Suprapubic skin (tissue), 4 donors: ENCODE results near the gene ATP6V1F.

Experiments used
- POLR2A ChIP-seq, 2 donors: fragments of 450-650 bp; IDR thresholded peaks; one replicate each; pipeline ENCODE4 v1.6.1; 2017; ENCODE audit warnings: antibody characterized with exemption in 2 of 2, mild to moderate bottlenecking in 2 of 2, moderate library complexity in 2 of 2
- POLR2AphosphoS5 ChIP-seq, 3 donors: sonication (generic); formaldehyde crosslinking; IDR thresholded peaks; one replicate each; pipeline ENCODE4 v1.6.1; 2017; ENCODE audit warnings: antibody characterized with exemption in 3 of 3
- TF ChIP-seq, protein P1 (sequence below), 2 donors: fragments of 200-600 bp in 1 of 2; fragments of 450-650 bp in 1 of 2; sonication (generic) in 1 of 2; IDR thresholded peaks; one replicate each; pipeline ENCODE4 v1.5.1; 2016 to 2019; ENCODE audit warnings: antibody characterized with exemption in 2 of 2, mild to moderate bottlenecking in 1 of 2, moderate library complexity in 1 of 2

DNA sequence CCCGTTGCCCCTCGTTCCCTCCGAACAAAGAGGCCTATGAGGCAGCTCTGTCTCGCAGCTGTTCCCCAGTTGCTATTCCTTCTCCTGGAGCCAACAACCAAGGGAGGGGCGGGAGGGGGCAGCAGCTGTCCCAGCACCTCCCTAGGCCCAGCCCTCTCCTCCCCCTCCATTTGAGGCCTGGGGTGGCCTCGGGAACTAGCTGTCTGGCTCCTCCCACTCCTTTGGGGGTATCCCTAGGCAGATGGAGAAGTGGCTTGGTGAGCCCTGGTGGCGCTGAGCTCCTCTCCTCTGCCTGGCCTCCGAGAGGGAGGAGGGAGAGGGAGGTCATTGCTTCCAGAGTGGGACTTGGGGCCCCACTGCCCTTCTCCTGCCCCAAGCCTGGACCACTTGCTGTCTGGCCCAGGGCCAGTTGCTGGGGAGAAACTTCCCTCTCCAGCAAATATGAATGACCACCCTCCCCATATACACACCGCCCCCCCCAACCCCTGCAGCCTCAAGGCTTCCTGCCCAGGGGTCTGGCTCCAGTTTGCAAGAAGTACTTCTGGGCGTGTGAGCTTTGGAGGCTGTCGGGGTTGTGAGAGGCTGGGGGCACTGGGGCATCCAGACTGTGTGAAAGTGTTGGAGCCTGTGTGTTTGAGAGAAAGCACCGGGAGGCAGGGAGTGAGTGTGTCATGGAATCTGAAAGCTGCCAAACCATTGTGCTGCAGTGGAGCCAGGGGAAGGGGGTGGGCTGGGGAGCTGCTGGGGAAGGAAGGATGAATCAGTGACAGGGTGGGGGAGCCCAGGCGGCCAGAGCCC lies 29.3 kb upstream of the ATP6V1F start:
- TF ChIP-seq, protein P1, sequence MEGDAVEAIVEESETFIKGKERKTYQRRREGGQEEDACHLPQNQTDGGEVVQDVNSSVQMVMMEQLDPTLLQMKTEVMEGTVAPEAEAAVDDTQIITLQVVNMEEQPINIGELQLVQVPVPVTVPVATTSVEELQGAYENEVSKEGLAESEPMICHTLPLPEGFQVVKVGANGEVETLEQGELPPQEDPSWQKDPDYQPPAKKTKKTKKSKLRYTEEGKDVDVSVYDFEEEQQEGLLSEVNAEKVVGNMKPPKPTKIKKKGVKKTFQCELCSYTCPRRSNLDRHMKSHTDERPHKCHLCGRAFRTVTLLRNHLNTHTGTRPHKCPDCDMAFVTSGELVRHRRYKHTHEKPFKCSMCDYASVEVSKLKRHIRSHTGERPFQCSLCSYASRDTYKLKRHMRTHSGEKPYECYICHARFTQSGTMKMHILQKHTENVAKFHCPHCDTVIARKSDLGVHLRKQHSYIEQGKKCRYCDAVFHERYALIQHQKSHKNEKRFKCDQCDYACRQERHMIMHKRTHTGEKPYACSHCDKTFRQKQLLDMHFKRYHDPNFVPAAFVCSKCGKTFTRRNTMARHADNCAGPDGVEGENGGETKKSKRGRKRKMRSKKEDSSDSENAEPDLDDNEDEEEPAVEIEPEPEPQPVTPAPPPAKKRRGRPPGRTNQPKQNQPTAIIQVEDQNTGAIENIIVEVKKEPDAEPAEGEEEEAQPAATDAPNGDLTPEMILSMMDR (IDR thresholded peaks at IDR 0.05), result no peak
- no peak for TF ChIP-seq POLR2A (IDR thresholded peaks at IDR 0.05)
- no peak for TF ChIP-seq POLR2AphosphoS5 (IDR thresholded peaks at IDR 0.05)
